Neural progenitor cell (in vitro differentiated cells): ENCODE data around the gene ZNF19.

Experiments
- EZH2 ChIP-seq: fragments of 200-600 bp; sonication (generic); IDR thresholded peaks from 2 replicates; pipeline ENCODE4 v1.6.1; 2017; ENCODE audit warnings: antibody characterized with exemption, mild to moderate bottlenecking, moderate library complexity
- TF ChIP-seq, protein P1 (sequence below): fragments of 200-600 bp; sonication (generic); IDR thresholded peaks from 2 replicates; pipeline ENCODE4 v1.5.1; 2017; ENCODE audit warnings: antibody characterized with exemption, mild to moderate bottlenecking

DNA sequence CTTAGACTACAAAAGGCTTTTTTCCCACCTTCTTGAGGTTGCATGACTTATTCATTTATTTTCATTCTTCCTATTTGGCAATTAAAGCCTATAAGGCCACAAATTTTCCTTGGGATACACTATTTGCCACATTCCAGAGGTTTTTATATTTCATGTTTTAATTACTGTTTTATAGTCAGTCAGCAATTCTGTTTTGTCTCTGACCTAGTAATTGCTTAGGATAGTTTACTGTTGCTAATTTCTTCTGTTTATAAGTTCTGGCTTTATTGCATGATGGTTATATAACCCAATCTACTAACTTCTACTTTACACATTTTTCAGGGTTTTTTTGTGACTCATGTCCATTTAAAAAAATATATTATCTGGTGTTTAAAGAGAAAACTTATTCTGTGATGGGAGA, 29.6 kb downstream of the ZNF19 start:
- TF ChIP-seq EZH2: no peak
- TF ChIP-seq, protein P1, sequence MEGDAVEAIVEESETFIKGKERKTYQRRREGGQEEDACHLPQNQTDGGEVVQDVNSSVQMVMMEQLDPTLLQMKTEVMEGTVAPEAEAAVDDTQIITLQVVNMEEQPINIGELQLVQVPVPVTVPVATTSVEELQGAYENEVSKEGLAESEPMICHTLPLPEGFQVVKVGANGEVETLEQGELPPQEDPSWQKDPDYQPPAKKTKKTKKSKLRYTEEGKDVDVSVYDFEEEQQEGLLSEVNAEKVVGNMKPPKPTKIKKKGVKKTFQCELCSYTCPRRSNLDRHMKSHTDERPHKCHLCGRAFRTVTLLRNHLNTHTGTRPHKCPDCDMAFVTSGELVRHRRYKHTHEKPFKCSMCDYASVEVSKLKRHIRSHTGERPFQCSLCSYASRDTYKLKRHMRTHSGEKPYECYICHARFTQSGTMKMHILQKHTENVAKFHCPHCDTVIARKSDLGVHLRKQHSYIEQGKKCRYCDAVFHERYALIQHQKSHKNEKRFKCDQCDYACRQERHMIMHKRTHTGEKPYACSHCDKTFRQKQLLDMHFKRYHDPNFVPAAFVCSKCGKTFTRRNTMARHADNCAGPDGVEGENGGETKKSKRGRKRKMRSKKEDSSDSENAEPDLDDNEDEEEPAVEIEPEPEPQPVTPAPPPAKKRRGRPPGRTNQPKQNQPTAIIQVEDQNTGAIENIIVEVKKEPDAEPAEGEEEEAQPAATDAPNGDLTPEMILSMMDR: no peak
